ENCODE results near the gene MED7. TPM values are rescaled to one million over a fixed set of nuclear protein-coding genes. Genes with fewer than 3 reads are reported as not detected.
"Not testable (repeated sequence)": the region's sequence is repeated elsewhere in the genome, so short reads cannot be mapped to it uniquely, and the experiment has no call there.

MED7 gene, protein sequence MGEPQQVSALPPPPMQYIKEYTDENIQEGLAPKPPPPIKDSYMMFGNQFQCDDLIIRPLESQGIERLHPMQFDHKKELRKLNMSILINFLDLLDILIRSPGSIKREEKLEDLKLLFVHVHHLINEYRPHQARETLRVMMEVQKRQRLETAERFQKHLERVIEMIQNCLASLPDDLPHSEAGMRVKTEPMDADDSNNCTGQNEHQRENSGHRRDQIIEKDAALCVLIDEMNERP
- total RNA-seq, result 10 to 100 TPM; 10.7 to 20.8 (median 15.4) TPM

DNA sequence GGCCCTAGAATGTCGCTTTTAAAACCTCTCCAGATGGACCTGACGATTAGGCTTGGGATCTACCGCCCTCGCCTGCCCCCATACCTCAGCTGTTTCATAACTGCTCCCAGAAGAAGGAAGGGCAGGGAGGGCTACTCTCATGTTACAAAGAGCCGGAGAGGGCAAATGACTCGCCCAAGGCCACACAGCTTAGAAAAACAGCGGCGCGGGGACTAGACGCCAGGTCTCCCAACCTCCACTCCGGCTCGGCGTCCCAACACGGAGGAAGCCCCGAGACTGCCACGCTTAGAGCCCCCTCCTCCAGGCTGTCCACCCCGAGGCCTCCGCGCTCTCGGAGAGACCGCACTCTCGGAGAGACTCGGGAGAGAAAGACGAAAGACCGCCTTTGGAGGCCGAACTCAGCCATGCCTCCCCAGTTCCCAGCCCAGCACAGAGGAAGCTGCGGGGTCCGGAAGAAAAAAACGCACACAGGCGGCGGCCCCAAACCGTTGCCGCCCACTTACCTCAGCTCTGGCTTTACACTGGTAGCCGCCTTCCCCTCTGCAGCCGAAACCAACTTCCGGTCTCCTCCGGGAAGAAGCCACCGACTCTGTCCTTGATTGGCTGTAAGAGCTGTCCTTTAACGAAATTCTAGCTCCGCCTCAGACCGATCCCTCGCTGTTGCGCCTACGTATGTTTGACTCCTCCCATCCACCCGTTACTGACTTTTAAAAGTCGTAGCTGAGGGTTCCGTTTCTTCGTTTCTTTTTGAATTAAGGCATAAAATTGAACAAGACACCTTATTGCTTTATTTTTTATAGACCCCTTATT, at the start of gene MED7:
Gene MED7, minus strand, starts transcription at position 549 of the 810 bp plus-strand sequence. CDS start 3,434 bp downstream, outside the sequence.
- Histone ChIP-seq H3K4me3 (peak within 1 kb of the TSS; percentile 74 to 100 (median 86)), H3K4me1 (replicated peaks in 1 of 2) (peaks cover 6 to 10% of the 10 kb centered on the region in 2 donors), H3K27ac (peak within 1 kb of the TSS; percentile 81 to 92)
- peak; percentile 95 to 100 (median 100) for ATAC-seq (replicated peaks in 6 of 8)
- WGBS, 10 experiments, result 0 to 4% (median 0%) methylated on average over 2 to 19 of the region's 48 CpGs
- in situ Hi-C loops (cut with MboI; ENCODE audit: low pct_unique_long_range_greater_than_20kb in 2 of 9, low sequenced_read_pairs in 9 of 9, unreplicated experiment in 9 of 9), result loop anchor here in 2 of 9 experiments (25.0 kb wide), 2 partner anchors 595 to 1205 kb away; partner anchors contain the start of genes LSM11 (in 1 of the 2) and THG1L (in 1 of the 2)

DNA sequence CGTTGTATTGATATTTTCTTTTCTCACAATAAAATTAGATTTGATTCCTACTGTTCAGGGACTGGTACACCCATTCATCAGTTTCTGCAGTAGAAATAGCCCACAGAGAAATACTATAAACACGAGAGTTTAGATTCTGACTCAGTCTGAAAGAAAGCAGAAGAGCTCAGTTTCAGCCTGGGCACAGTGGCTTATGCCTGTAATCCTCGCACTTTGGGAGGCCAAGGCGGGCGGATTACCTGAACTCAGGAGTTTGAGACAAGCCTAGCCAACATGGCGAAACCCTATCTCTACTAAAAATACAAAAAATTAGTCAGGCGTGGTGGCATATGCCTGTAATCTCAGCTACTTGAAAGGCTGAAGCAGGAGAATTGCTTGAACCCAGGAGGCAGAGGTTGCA, 46.6 kb upstream of the MED7 start:
- no peaks in the 10 kb centered on the region for H3K4me1 ChIP-seq (replicated peaks in 1 of 2)
- no peak overlapping the region for H3K4me3 ChIP-seq
- in situ Hi-C loops (cut with MboI; ENCODE audit: low pct_unique_long_range_greater_than_20kb in 2 of 9, low sequenced_read_pairs in 9 of 9, unreplicated experiment in 9 of 9), result no loop called here
- no peak for ATAC-seq (replicated peaks in 6 of 8)
- H3K27ac ChIP-seq, result no peak overlapping the region
- WGBS, 10 experiments, result 6 to 100% (median 80%) methylated on average over 1 to 7 of the region's 7 CpGs; no CpG with 5 or more reads in 1 of the 10 experiments

DNA sequence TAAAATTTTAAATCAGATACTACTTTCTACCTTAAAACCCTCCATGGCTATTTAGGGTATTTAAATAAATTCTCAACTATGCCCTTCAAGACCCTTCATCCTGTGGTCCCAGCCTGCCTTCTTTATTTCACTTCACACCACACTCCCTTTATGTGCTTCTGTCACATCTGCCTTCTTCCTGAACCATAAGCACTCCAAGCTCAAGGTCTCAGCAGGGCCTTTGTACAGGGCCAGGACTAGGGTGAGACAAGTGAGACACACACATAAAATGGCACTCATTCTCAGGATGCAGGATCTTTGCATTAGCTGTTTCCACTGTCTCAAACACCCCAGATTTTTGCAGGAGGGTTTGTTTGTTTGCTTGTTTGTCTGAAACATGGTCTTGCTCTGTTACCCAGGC, 45.6 kb upstream of the MED7 start:
- Histone ChIP-seq H3K27ac (no peak overlapping the region), H3K4me3 (no peak overlapping the region), H3K4me1 (replicated peaks in 1 of 2) (no peaks in the 10 kb centered on the region)
- ATAC-seq (replicated peaks in 6 of 8), result no peak
- in situ Hi-C loops (cut with MboI; ENCODE audit: low pct_unique_long_range_greater_than_20kb in 2 of 9, low sequenced_read_pairs in 9 of 9, unreplicated experiment in 9 of 9), result no loop called here

DNA sequence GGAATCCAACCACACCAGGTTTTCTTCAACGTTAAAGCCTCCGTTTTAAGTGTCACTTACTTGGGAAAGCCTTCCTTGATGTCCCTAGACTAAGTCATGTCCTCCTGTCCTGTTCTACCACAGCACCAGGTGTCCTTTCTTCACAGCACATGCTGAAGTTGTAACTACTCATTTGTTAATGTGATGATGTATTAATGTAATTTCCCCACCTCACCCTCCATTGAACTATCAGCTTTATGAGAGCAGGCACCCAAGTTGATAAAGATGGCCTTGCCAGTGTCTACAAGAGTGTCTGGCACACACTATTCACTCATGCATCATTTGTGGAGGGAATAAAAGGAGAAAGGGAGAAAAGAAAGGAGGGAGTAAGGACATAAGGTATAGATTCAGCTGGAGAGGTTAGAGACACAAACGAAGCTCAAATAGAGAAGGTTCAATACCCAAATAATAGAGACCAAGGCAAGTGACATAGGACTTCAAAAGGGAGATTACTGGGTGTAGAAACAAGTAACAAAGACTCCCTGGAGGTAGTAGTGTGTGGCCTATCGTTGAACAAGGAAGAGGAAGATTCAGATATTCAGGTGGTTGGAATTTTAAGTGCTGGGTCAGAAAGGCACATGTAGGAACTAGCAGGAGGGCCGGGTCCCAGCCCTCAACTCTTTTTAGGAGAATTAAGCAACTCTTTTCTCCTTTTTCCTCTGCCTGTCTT, 44.5 kb upstream of the MED7 start:
- no peak overlapping the region for H3K27ac ChIP-seq
- 0 to 69% (median 26%) methylated on average over 1 to 5 of the region's 5 CpGs for WGBS, 10 experiments
- no peak for ATAC-seq (replicated peaks in 6 of 8)
- H3K4me1 ChIP-seq (replicated peaks in 1 of 2), result no peaks in the 10 kb centered on the region
- in situ Hi-C loops (cut with MboI; ENCODE audit: low pct_unique_long_range_greater_than_20kb in 2 of 9, low sequenced_read_pairs in 9 of 9, unreplicated experiment in 9 of 9), result no loop called here
- H3K4me3 ChIP-seq, result no peak overlapping the region

DNA sequence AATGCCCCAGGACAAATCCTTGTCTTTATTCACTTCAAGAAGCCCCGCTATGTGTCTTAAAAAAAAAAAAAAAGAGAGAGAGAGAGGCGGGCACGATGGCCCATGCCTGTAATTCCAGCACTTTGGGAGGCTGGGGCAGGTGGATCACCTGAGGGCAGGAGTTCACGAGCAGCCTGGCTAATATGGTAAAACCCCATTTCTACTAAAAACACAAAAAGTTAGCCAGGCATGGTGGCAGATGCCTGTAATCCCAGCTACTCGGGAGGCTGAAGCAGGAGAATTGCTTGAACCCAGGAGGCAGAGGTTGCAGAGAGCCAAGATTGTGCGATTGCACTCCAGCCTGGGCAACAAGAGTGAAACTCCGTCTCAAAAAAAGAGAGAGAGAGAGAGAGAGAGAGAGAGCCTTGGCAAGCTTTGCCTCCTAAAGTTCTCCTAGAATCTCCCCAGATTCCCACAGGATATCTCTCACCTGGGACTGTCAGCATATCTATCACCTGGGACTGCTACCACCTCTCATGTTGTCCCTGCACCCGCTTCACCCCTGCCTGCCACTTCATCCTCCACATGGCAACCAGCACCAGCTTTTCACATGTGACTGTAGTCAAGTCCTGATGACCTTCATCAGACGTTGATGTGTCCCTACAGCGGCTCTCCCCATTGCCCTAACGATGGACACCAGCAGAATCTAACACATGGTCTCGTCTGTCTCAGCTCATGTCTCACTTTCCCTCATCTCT, 43.8 kb upstream of the MED7 start:
- Histone ChIP-seq H3K27ac (no peak overlapping the region), H3K4me3 (no peak overlapping the region), H3K4me1 (replicated peaks in 1 of 2) (no peaks in the 10 kb centered on the region)
- WGBS, 10 experiments, result 29 to 100% (median 60%) methylated on average over 1 to 8 of the region's 12 CpGs; no CpG with 5 or more reads in 1 of the 10 experiments
- ATAC-seq (replicated peaks in 6 of 8), result no peak
- in situ Hi-C loops (cut with MboI; ENCODE audit: low pct_unique_long_range_greater_than_20kb in 2 of 9, low sequenced_read_pairs in 9 of 9, unreplicated experiment in 9 of 9), result no loop called here

DNA sequence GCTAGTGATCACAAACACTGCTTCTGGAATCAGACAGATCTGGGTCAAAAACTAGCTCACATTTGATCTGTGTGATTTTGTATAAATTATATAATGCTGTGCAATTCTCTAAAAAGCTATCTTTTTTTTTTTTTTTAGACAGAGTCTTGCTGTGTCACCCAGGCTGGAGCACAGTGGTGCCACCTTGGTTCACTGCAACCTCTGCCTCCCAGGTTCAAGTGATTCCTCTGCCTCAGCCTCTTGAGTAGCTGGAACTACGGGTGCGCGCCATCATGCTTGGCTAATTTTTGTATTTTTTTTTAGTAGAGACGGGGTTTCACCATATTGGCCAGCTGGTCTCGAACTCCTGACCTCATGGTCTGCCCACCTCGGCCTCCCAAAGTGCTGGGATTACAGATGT, 42.5 kb upstream of the MED7 start:
- ATAC-seq (replicated peaks in 6 of 8); H3K4me3 ChIP-seq; in situ Hi-C loops (cut with MboI; ENCODE audit: low pct_unique_long_range_greater_than_20kb in 2 of 9, low sequenced_read_pairs in 9 of 9, unreplicated experiment in 9 of 9); H3K27ac ChIP-seq; H3K4me1 ChIP-seq (replicated peaks in 1 of 2): not testable (repeated sequence)
- 27 to 89% (median 60%) methylated on average over 1 to 6 of the region's 6 CpGs; no CpG with 5 or more reads in 3 of the 10 experiments for WGBS, 10 experiments

DNA sequence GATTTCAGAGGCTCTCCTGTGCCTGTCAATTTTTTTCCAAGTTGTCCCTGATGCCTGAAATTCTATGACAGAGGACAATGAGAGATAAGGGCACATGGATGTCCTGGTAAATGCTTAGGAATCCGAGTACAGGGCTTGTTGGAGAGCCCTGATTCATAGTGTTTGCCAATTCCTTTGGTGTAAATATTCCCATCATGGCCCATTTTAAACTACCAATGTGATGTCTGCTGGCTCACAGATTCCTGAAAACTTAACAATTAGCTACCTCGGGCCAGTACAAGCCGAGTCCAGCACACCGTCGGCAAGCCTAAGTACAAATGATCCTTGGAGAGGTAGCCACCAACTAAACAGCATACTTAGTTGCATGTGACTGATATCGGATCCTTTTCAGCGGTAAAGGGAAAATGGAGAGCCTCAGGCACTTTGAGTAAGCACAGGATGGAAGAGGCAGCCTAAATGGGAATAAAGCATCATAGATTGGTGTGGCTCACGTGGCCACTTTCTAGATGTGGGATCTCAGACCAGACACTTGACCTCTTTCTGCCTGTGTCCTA, 41.5 kb upstream of the MED7 start:
- no peak for ATAC-seq (replicated peaks in 6 of 8)
- WGBS, 10 experiments, result 0 to 100% (median 44%) methylated on average over 1 to 8 of the region's 8 CpGs; no CpG with 5 or more reads in 1 of the 10 experiments
- no peak overlapping the region for H3K27ac ChIP-seq
- H3K4me1 ChIP-seq (replicated peaks in 1 of 2), result no peaks in the 10 kb centered on the region
- no peak overlapping the region for H3K4me3 ChIP-seq
- in situ Hi-C loops (cut with MboI; ENCODE audit: low pct_unique_long_range_greater_than_20kb in 2 of 9, low sequenced_read_pairs in 9 of 9, unreplicated experiment in 9 of 9), result no loop called here

DNA sequence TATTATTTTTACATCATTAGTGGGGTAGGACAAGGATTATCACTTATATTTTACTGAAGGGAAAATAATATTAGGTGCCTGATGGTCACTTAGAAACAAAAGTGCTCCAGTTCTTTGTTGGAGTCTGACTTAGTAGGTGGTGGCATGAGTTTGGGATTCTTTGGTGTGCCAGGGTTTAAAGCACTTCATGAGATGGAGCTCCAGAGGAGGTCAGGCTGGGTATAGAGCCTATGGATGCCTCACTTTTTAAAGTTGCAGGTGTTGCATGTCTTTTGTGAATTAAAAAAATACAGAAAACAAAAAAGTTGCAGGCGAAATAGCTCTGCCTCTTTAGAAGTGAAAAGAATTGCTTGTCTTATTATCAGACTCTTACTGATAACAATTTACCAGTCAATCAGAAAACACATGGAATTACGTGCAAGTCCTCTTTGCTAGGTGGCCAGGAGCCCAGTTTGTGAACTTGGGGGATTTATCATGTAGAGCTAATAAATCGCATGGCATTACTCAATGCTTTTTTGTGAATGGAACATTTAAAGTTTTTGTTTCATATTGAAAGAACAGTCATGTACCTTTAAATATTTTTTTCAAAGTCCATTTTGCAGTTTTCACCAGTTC, 39.6 kb upstream of the MED7 start:
- Histone ChIP-seq H3K27ac (no peak overlapping the region), H3K4me3 (no peak overlapping the region), H3K4me1 (replicated peaks in 1 of 2) (no peaks in the 10 kb centered on the region)
- in situ Hi-C loops (cut with MboI; ENCODE audit: low pct_unique_long_range_greater_than_20kb in 2 of 9, low sequenced_read_pairs in 9 of 9, unreplicated experiment in 9 of 9), result no loop called here
- no peak for ATAC-seq (replicated peaks in 6 of 8)
- WGBS, 10 experiments, result 20 to 89% (median 59%) methylated on average over 1 to 3 of the region's 3 CpGs

DNA sequence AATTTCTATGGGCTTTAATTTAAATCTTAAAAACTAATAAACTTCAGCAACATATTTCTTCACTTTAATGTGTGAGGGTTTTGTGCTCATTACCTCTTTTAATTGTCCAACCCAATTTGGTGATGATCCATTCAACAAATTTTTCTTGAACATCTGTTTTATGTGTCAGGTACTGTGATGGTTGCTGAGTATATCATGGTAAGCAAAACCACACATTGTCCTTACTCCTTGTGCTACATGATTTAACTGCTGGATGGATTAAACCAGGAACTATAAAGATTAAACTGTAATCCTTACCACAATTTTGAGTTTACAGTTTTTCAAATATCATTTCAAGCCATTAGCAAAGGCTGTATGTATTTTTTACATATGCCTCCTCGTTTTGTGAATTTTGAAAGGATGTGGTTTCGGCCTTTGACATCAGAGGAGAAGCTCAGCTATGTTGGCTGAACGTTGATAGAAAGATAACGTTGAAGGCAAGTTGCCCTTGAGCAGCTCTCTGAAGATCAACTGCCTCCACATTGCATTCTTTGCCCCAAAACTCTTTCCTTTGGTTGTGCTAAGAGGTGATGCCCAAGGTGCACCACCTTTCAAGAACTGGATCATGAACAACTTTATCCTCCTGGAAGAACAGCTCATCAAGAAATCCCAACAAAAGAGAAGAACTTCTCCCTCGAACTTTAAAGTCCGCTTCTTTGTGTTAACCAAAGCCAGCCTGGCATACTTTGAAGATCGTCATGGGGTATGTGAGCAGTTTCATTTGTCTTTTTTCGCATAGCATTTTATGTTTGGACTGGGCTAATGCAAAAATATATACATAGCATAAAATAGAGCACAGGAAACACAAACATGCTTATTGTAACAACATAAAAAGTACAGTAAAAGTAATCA, 38.0 kb upstream of the MED7 start, which contains the start of gene ITK:
Gene ITK, plus strand, starts transcription at position 467 of the 891 bp plus-strand sequence. Its CDS starts 138 bp downstream, at position 605.
- in situ Hi-C loops (cut with MboI; ENCODE audit: low pct_unique_long_range_greater_than_20kb in 2 of 9, low sequenced_read_pairs in 9 of 9, unreplicated experiment in 9 of 9), result no loop called here
- no peak for ATAC-seq (replicated peaks in 6 of 8)
- 23 to 86% (median 69%) methylated on average over 2 to 8 of the region's 8 CpGs for WGBS, 10 experiments

DNA sequence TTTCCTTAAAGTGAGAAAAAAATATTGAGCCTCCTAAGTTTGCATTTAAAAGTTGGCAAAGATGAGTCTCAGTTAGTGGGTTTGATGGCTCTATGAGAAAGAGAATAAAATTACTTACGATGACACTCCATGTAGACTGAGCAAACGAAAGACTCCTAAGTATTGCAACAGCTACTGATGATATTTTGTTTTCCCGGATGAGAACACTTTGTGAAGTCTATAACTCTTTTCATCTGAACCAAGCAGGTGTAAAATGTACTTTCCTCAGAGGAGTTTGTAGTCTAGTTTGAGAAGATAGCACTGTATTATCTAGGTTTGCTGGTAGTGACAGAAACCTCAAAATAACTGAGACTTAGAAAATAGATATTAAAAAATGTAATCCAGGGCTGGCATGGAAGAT, 36.3 kb upstream of the MED7 start:
- 8 to 96% (median 64%) methylated on average over 2 to 3 of the region's 3 CpGs; no CpG with 5 or more reads in 1 of the 10 experiments for WGBS, 10 experiments
- in situ Hi-C loops (cut with MboI; ENCODE audit: low pct_unique_long_range_greater_than_20kb in 2 of 9, low sequenced_read_pairs in 9 of 9, unreplicated experiment in 9 of 9), result no loop called here
- ATAC-seq (replicated peaks in 6 of 8), result no peak

More for the DNA sequence above, 38.0 kb upstream of the MED7 start, which contains the start of gene ITK:
- Histone ChIP-seq H3K4me3 (no peak within 1 kb of the TSS), H3K27ac (no peak within 1 kb of the TSS), H3K4me1 (replicated peaks in 1 of 2) (no peaks in the 10 kb centered on the region)

DNA sequence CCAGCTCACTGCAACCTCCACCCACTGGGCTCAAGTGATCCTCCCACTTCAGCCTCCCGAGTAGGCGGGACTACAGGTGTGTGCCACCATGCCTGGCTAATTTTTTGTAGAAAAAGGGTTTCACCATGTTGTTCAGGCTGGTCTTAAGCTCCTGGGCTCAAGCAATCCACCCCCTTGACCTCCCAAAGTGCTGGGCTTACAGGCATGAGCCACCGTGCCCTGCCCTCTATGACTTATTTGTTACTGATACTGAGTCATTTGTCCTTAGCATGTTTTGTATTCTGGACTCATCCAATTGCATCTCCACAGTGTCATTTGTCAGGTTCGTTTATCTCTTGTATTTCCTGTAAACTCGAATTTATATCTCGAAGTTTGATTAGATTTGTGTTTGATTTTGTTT, 35.3 kb upstream of the MED7 start:
- Histone ChIP-seq H3K27ac (no peak overlapping the region), H3K4me3 (no peak overlapping the region), H3K4me1 (replicated peaks in 1 of 2) (no peaks in the 10 kb centered on the region)
- 5 to 86% (median 79%) methylated on average over 2 to 5 of the region's 6 CpGs; no CpG with 5 or more reads in 1 of the 10 experiments for WGBS, 10 experiments
- no peak for ATAC-seq (replicated peaks in 6 of 8)
- in situ Hi-C loops (cut with MboI; ENCODE audit: low pct_unique_long_range_greater_than_20kb in 2 of 9, low sequenced_read_pairs in 9 of 9, unreplicated experiment in 9 of 9), result no loop called here

More for the DNA sequence above, 36.3 kb upstream of the MED7 start:
- Histone ChIP-seq H3K4me1 (replicated peaks in 1 of 2) (no peaks in the 10 kb centered on the region), H3K27ac (no peak overlapping the region), H3K4me3 (no peak overlapping the region)

Measured in motor neuron (in vitro differentiated cells).